NT2/D1 (cell line): ENCODE data around the gene TNFSF15.

ENCODE experiments used
- DNase-seq: peaks from one replicate; pipeline ENCODE4 v3.0.0-alpha.2; 2011; ENCODE audit warnings: low read depth, low spot score
- H3K27me3 ChIP-seq: 2 replicates; pipeline ENCODE4 v1.6.0; 2011; ENCODE audit warnings: mild to moderate bottlenecking; ENCODE audit not compliant: insufficient read length, insufficient read depth
- H3K36me3 ChIP-seq: 2 replicates; pipeline ENCODE4 v1.6.1; 2011; ENCODE audit warnings: mild to moderate bottlenecking, low read length, mixed read lengths; ENCODE audit not compliant: insufficient read depth, insufficient read length
- H3K4me1 ChIP-seq: 2 replicates; pipeline ENCODE4 v1.5.1; 2011; ENCODE audit not compliant: insufficient read depth, insufficient read length
- H3K4me3 ChIP-seq: 2 replicates; pipeline ENCODE4 v1.5.1; 2011; ENCODE audit warnings: low read depth; ENCODE audit not compliant: insufficient read length
- H3K9ac ChIP-seq: 2 replicates; pipeline ENCODE4 v1.6.0; 2011; ENCODE audit warnings: low read depth; ENCODE audit not compliant: insufficient read length
- H3K9me3 ChIP-seq: 2 replicates; pipeline ENCODE4 v1.5.1; 2011; ENCODE audit warnings: mild to moderate bottlenecking, low read length; ENCODE audit not compliant: insufficient read depth
- SUZ12 ChIP-seq: IDR thresholded peaks from 2 replicates; pipeline ENCODE4 v1.6.1; 2011; ENCODE audit not compliant: insufficient read length, insufficient read depth; ENCODE audit errors: extremely low read depth
- YY1 ChIP-seq: IDR thresholded peaks from 2 replicates; pipeline ENCODE4 v1.6.1; 2011; ENCODE audit not compliant: insufficient read length, insufficient read depth
- ZNF274 ChIP-seq: IDR thresholded peaks from 2 replicates; pipeline ENCODE4 v1.6.1; 2011; ENCODE audit warnings: mild to moderate bottlenecking, low read depth, low read length

TNFSF15 gene

DNA sequence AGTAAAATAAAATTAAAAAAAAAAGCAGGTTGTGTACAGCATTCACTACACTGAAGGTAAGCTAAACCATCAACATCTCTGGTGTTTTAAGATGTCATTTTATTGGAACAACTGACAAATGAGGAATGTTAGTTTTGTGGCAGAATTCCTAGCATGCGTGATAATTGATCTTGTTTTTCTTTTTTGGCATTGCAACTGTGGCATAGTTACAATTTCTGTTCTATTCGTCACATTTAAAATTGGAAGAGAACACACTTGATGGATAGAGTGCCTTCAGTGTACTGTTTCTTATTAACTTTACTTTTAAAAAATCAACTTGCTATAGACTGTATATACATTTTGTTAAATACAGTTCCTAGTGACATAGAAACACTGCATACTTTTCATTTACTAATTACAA lies 43.6 kb upstream of the TNFSF15 start:
- no peaks in the 10 kb centered on the region for H3K4me1 ChIP-seq
- H3K36me3 ChIP-seq, result no peaks in the 10 kb centered on the region
- no peak for DNase-seq
- no peak overlapping the region for H3K4me3 ChIP-seq
- TF ChIP-seq SUZ12 (no peak), ZNF274 (no peak), YY1 (no peak)
- no peaks in the 10 kb centered on the region for H3K9me3 ChIP-seq
- H3K27me3 ChIP-seq, result no peaks in the 10 kb centered on the region
- no peak overlapping the region for H3K9ac ChIP-seq

DNA sequence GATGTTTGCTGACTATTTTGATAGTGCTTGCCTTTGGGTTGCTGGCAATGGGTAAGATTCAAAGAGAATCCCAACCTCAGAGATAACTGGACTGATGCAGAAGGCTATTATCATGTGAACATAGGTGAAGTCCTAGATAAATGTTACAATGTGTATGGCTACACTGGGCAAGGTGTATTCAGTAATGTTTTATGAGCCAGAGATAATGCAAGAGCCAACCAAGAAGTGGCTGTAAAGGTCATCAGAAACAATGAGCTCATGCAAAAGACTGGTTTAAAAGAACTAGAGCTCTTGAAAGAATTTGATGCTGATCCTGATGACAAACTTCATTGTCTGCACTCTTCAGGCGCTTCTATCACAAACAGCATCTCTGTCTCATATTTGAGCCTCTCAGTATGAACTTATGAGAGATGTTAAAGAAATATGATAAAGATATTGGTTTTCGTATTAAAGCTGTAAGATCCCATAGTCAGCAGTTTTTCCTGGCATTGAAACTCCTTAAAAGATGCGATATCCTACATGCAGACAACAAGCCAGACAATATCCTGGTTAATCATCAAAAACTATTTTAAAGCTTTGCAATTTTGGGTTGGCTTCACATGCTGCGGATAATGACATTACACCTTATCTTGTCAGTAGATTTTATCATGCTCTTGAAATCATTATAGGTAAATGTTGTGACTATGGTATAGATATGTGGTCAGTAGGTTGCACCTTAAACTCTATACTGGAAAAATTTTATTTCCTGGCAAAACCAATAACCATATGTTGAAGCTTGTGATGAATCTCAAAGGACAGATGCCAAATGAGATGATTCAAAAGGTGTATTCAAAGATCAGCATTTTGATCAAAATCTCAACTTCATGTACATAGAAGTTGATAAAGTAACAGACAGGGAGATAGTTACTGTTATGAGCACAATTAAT lies 41.9 kb upstream of the TNFSF15 start:
- no peak for DNase-seq
- no peak overlapping the region for H3K4me3 ChIP-seq
- H3K36me3 ChIP-seq, result no peaks in the 10 kb centered on the region
- no peaks in the 10 kb centered on the region for H3K4me1 ChIP-seq
- no peaks in the 10 kb centered on the region for H3K27me3 ChIP-seq
- TF ChIP-seq ZNF274, result no peak
- no peak for TF ChIP-seq YY1
- TF ChIP-seq SUZ12, result no peak
- no peak overlapping the region for H3K9ac ChIP-seq
- no peaks in the 10 kb centered on the region for H3K9me3 ChIP-seq

DNA sequence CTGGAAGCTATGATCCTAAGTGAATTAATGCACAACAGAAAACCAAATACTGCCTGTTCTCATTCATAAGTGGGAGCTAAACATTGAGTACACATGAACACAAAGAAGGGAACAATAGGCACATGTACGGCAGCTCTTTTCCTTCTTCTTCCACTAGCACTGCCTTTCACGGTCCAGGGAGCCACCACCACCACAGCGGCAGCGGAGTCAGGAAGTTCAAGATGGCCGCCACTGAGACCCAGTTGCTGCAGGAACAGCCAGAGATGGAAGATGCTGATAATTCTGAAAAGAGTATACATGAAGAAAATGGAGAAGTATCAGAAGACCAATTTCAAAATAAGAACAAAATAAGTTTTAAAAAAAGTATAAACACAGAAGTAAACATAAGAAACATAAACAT lies 39.5 kb upstream of the TNFSF15 start:
- Histone ChIP-seq H3K4me3 (no peak overlapping the region), H3K4me1 (no peaks in the 10 kb centered on the region), H3K9ac (no peak overlapping the region), H3K9me3 (no peaks in the 10 kb centered on the region), H3K36me3 (no peaks in the 10 kb centered on the region), H3K27me3 (no peaks in the 10 kb centered on the region)
- DNase-seq, result no peak
- TF ChIP-seq SUZ12, result no peak
- no peak for TF ChIP-seq ZNF274
- no peak for TF ChIP-seq YY1

DNA sequence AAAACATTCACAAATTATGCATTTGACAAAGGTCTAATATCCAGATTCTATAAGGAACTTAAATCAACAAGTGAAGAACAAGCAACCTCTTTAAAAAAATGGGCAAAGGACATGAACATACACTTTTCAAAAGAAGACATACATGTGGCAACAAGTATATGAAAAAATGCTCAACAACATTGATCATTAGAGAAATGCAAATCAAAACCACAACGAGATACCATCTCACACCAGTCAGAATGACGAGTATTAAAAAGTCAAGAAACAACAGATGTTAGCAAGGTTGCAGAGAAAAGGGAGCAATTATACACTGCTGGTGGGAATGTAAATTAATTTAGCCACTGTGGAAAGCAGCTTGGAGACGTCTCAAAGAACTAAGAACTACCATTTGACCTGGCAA lies 38.9 kb upstream of the TNFSF15 start:
- Histone ChIP-seq H3K4me1 (no peaks in the 10 kb centered on the region), H3K9ac (no peak overlapping the region), H3K36me3 (no peaks in the 10 kb centered on the region), H3K4me3 (no peak overlapping the region), H3K27me3 (no peaks in the 10 kb centered on the region), H3K9me3 (0 out of 2 replicates have a peak, but pooled peaks cover 2% of the 10 kb centered on the region)
- DNase-seq, result no peak
- TF ChIP-seq SUZ12 (no peak), ZNF274 (no peak), YY1 (no peak)

DNA sequence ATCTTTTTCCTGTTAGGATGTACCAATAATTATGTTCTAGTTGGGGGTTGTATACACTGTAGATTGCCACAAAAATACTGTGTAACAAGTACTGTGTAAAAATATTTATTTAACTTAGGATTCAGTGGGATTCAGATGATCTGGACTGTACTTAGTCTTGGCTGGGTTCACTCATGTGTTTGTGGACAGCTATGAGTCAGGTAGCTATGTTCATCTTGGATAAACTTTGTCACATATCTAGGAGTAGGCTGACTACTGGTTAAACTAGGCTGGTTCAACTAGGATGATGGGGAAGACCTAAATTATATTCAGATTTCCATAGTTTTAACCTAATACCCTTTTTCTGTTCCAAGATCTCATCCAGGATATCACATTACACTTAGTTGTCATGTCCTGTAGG lies 32.1 kb upstream of the TNFSF15 start:
- DNase-seq, result no peak
- no peaks in the 10 kb centered on the region for H3K36me3 ChIP-seq
- TF ChIP-seq SUZ12 (no peak), ZNF274 (no peak), YY1 (no peak)
- no peaks in the 10 kb centered on the region for H3K4me1 ChIP-seq
- H3K9ac ChIP-seq, result no peak overlapping the region
- no peaks in the 10 kb centered on the region for H3K27me3 ChIP-seq
- peaks cover 5% of the 10 kb centered on the region; the same call in 1 of the 2 replicates for H3K9me3 ChIP-seq
- no peak overlapping the region for H3K4me3 ChIP-seq

DNA sequence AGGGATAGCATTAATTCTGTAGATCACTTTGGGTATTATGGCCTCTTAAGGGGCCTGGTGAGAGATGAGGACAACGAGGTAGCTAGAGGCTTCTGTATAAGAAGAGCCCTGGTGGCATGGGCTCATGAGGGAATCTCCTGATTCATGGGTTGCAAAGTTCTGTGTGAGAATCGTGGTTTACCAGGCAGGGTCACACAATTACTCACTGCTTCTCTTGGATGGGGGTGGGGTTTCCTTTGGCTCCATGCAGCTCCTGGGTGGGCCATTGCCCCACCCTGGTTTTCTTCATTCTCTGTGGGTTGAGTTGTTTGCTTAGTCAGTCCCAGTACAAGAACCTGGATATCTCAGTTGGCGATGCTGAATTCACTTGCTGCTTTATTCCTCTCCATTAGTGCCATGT lies 30.9 kb upstream of the TNFSF15 start:
- DNase-seq, result no peak
- H3K27me3 ChIP-seq, result no peaks in the 10 kb centered on the region

DNA sequence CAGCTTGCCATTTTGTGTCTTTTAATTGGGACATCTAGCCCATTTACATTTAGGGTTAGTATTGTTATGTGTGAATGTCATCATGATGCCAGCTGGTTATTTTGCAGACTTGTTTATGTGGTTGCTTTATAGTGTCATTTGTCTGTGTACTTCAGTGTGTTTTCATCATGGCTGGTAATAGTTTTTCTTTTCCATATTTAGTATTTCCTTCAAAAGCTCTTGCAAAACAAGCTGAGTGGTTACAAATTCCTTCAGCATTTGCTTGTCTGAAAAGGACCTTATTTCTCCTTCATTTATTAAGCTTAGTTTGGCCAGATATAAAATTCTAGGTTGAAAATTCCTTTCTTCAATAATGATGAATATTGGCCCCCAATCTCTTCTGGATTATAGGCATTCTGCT lies 28.5 kb upstream of the TNFSF15 start:
- H3K36me3 ChIP-seq, result no peaks in the 10 kb centered on the region
- no peaks in the 10 kb centered on the region for H3K27me3 ChIP-seq
- no peaks in the 10 kb centered on the region for H3K4me1 ChIP-seq
- H3K4me3 ChIP-seq, result no peak overlapping the region
- DNase-seq, result no peak
- H3K9ac ChIP-seq, result no peak overlapping the region
- no peaks in the 10 kb centered on the region; the same call in 1 of the 2 replicates for H3K9me3 ChIP-seq
- TF ChIP-seq ZNF274 (no peak), YY1 (no peak)

More for the DNA sequence above, 30.9 kb upstream of the TNFSF15 start:
- no peak overlapping the region for H3K4me3 ChIP-seq
- peaks cover 5% of the 10 kb centered on the region; the same call in 1 of the 2 replicates for H3K9me3 ChIP-seq
- no peaks in the 10 kb centered on the region for H3K36me3 ChIP-seq
- no peak overlapping the region for H3K9ac ChIP-seq
- H3K4me1 ChIP-seq, result no peaks in the 10 kb centered on the region
- TF ChIP-seq ZNF274, result no peak
- no peak for TF ChIP-seq YY1
- TF ChIP-seq SUZ12, result no peak
